Stomach (tissue), 9 donors: ENCODE data around the gene PIAS1. TPM values are rescaled to one million over a fixed set of nuclear protein-coding genes. Genes with fewer than 3 reads are reported as not detected.

Source experiments
- DNase-seq, 2 donors: peaks; one replicate each; pipeline versions ENCODE4 v3.0.0 to v3.0.0-alpha.2; 2013 to 2019
- H3K27ac ChIP-seq, 5 donors: fragments of 200-600 bp in 4 of 5; sonication (generic) in 4 of 5; one replicate each; pipeline ENCODE4 v1.5.1; 2013 to 2019; ENCODE audit warnings: mild to moderate bottlenecking in 1 of 5, moderate library complexity in 1 of 5
- H3K27me3 ChIP-seq, 3 donors: fragments of 200-600 bp; sonication (generic); one replicate each; pipeline ENCODE4 v1.5.1; 2017 to 2019; ENCODE audit warnings: mixed run types in 1 of 3
- H3K36me3 ChIP-seq, 4 donors: fragments of 200-600 bp; sonication (generic); 1 replicate in 3 of 4; 2 replicates in 1 of 4; pipeline ENCODE4 v1.5.1; 2016 to 2019
- H3K4me1 ChIP-seq, 4 donors: fragments of 200-600 bp; sonication (generic); one replicate each; pipeline ENCODE4 v1.5.1; 2016 to 2019
- H3K4me3 ChIP-seq, 4 donors: fragments of 200-600 bp; sonication (generic) in 3 of 4; one replicate each; pipeline ENCODE4 v1.5.1; 2016 to 2019; ENCODE audit warnings: mild to moderate bottlenecking in 1 of 4
- H3K9me3 ChIP-seq, 4 donors: fragments of 200-600 bp; sonication (generic); one replicate each; pipeline ENCODE4 v1.5.1; 2016 to 2019
- EP300 ChIP-seq: sonication (generic); formaldehyde crosslinking; IDR thresholded peaks from one replicate; pipeline ENCODE4 v1.6.1; 2017; ENCODE audit warnings: antibody characterized with exemption
- POLR2A ChIP-seq, 4 donors: fragments of 450-650 bp; IDR thresholded peaks; one replicate each; pipeline ENCODE4 v1.6.1; 2016; ENCODE audit warnings: antibody characterized with exemption in 4 of 4, control low read depth in 2 of 4, mild to moderate bottlenecking in 1 of 4, moderate library complexity in 1 of 4
- POLR2AphosphoS5 ChIP-seq, 3 donors: sonication (generic); formaldehyde crosslinking; IDR thresholded peaks; one replicate each; pipeline ENCODE4 v1.6.1; 2016; ENCODE audit warnings: antibody characterized with exemption in 3 of 3
- WGBS, 5 donors: extraction: QIAGEN DNeasy Blood & Tissue Kit in 3 of 5; methylation state at CpG; one replicate each; pipeline versions ENCODE4 v1.1.5 to v1.1.7; 2013 to 2018; 5-methylcytosine and 5-hydroxymethylcytosine counted together
- intact Hi-C: fragments of 100-400 bp; cut with DNase I; formaldehyde crosslinking; loops from one replicate; pipeline ENCODE4 v1.15.1; 2023; ENCODE audit warnings: low total_unique reads
- polyA plus RNA-seq, 3 donors: library from polyadenylated mRNA; stranded (reverse); fragments of 200-250 nt; gene quantifications; one replicate each; pipeline ENCODE4 v1.2.3, GENCODE V29; 2013
- total RNA-seq, 5 donors: library from RNA; depleted of rRNA; stranded (reverse); fragments of >200 nt; gene quantifications; one replicate each; pipeline versions ENCODE4 v1.1.0 to v1.2.3, GENCODE V29; 2014 to 2016
- TF ChIP-seq, protein P1 (sequence below), 7 experiments: fragments of 450-650 bp in 4 of 7; fragments of 200-600 bp in 3 of 7; sonication (generic) in 3 of 7; IDR thresholded peaks; one replicate each; pipeline ENCODE4 v1.5.1; 2016 to 2019; ENCODE audit warnings: antibody characterized with exemption in 7 of 7, control low read depth in 2 of 7, mild to moderate bottlenecking in 1 of 7
- donor health status: healthy with polysubstance abuse.
- donor health status: Bipolar disorder and iron deficiency.
- donor health status: healthy.

Gene PIAS1
- total and polyA plus RNA-seq, 8 donors: 7.9 to 56.6 (median 38.8) TPM

DNA sequence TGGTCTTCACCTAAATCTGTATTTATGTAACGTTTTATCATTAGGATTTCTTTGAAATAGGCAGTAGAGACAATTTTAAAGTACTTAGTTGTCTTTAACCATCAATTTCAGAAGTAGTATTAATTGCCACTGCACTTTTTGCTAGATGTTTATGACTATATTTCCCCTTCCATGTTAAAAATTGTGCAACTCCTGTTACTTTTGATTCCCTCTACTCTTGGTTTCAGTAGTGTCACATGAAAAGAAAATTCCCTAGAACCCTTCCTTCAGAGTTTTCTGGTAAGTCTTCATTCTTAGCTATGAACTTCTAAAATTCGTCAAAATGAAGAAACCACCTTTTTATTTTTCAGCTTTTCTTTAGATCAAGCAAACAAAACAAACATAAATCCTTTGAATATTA lies 7.1 kb downstream of the PIAS1 start:
- Histone ChIP-seq H3K4me1 (peaks cover 23 to 88% (median 56%) of the 10 kb centered on the region in 4 donors), H3K27me3 (no peaks in the 10 kb centered on the region), H3K4me3 (no peak overlapping the region), H3K9me3 (no peaks in the 10 kb centered on the region), H3K27ac (no peak overlapping the region), H3K36me3 (peaks cover 0 to 6% (median under 1%) of the 10 kb centered on the region in 4 donors)
- 67 to 81% (median 74%) methylated on average over 2 of the region's 2 CpGs for WGBS, 5 donors
- intact Hi-C loops: no loop called here
- no peak for DNase-seq
- TF ChIP-seq POLR2A (IDR thresholded peaks at IDR 0.05) (no peak), POLR2AphosphoS5 (IDR thresholded peaks at IDR 0.05) (no peak), EP300 (no peak)
- TF ChIP-seq, protein P1, sequence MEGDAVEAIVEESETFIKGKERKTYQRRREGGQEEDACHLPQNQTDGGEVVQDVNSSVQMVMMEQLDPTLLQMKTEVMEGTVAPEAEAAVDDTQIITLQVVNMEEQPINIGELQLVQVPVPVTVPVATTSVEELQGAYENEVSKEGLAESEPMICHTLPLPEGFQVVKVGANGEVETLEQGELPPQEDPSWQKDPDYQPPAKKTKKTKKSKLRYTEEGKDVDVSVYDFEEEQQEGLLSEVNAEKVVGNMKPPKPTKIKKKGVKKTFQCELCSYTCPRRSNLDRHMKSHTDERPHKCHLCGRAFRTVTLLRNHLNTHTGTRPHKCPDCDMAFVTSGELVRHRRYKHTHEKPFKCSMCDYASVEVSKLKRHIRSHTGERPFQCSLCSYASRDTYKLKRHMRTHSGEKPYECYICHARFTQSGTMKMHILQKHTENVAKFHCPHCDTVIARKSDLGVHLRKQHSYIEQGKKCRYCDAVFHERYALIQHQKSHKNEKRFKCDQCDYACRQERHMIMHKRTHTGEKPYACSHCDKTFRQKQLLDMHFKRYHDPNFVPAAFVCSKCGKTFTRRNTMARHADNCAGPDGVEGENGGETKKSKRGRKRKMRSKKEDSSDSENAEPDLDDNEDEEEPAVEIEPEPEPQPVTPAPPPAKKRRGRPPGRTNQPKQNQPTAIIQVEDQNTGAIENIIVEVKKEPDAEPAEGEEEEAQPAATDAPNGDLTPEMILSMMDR (IDR thresholded peaks at IDR 0.05): no peak

GRCh38 chr15:68061602-68062001 lies 7.5 kb downstream of the PIAS1 start:
- H3K27me3 ChIP-seq: no peaks in the 10 kb centered on the region
- peaks cover 24 to 88% (median 56%) of the 10 kb centered on the region in 4 donors for H3K4me1 ChIP-seq
- TF ChIP-seq, protein P1 (IDR thresholded peaks at IDR 0.05): no peak
- no peak for TF ChIP-seq POLR2A (IDR thresholded peaks at IDR 0.05)
- TF ChIP-seq POLR2AphosphoS5 (IDR thresholded peaks at IDR 0.05): no peak
- TF ChIP-seq EP300: no peak
- no peak overlapping the region for H3K4me3 ChIP-seq
- intact Hi-C loops: no loop called here
- no peaks in the 10 kb centered on the region for H3K9me3 ChIP-seq
- peaks cover 0 to 11% (median 3%) of the 10 kb centered on the region in 4 donors for H3K36me3 ChIP-seq
- 68 to 81% (median 79%) methylated on average over 5 of the region's 5 CpGs for WGBS, 5 donors
- no peak for DNase-seq
- no peak overlapping the region for H3K27ac ChIP-seq

GRCh38 chr15:68062214-68062613 lies 8.1 kb downstream of the PIAS1 start:
- H3K9me3 ChIP-seq: no peaks in the 10 kb centered on the region
- H3K36me3 ChIP-seq: peaks cover 0 to 11% (median 3%) of the 10 kb centered on the region in 4 donors
- WGBS, 5 donors: 58 to 73% (median 59%) methylated on average over 3 of the region's 3 CpGs
- no peak overlapping the region for H3K27ac ChIP-seq
- intact Hi-C loops: no loop called here
- TF ChIP-seq POLR2A (IDR thresholded peaks at IDR 0.05) (no peak), EP300 (no peak), POLR2AphosphoS5 (IDR thresholded peaks at IDR 0.05) (no peak)
- TF ChIP-seq, protein P1 (IDR thresholded peaks at IDR 0.05): no peak
- no peak for DNase-seq
- H3K4me1 ChIP-seq: peaks cover 27 to 88% (median 56%) of the 10 kb centered on the region in 4 donors
- no peaks in the 10 kb centered on the region for H3K27me3 ChIP-seq
- H3K4me3 ChIP-seq: no peak overlapping the region

DNA sequence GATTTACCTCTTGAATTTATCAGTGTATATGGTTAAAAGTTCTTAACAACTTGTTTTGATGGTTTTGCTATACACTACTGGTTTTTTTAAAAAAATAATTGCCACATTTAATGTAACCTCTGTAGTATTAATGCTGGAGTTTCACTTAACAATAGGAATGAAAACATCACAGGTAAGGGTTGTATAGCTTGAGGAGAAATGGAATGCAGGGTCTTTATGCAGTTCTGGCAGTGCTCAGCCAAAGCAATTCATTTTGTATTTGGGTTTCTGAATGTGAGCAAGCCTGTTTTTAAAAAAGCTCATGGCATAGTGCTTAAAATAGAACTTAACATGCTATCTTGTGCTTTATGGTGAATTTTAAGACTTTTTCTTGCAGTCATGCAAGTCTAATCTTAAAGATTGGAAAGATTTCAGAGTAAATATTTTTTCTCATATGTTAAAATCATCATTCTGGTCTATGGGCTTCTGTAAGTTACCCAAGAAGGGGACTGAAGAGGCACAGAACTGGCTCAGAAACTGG lies 8.9 kb downstream of the PIAS1 start:
- DNase-seq: no peak
- no peak overlapping the region for H3K27ac ChIP-seq
- no peak overlapping the region for H3K4me3 ChIP-seq
- H3K9me3 ChIP-seq: no peaks in the 10 kb centered on the region
- TF ChIP-seq, protein P1 (IDR thresholded peaks at IDR 0.05): no peak
- no peak for TF ChIP-seq POLR2AphosphoS5 (IDR thresholded peaks at IDR 0.05)
- TF ChIP-seq POLR2A (IDR thresholded peaks at IDR 0.05): no peak
- peaks cover 0 to 11% (median 3%) of the 10 kb centered on the region in 4 donors for H3K36me3 ChIP-seq
- intact Hi-C loops: no loop called here
- peaks cover 24 to 87% (median 52%) of the 10 kb centered on the region in 4 donors for H3K4me1 ChIP-seq
- H3K27me3 ChIP-seq: no peaks in the 10 kb centered on the region
